AG09319 (cell line): Measurements from ENCODE around the gene NOL7.

ENCODE experiments used
- DNase-seq: peaks from one replicate; pipeline ENCODE4 v3.0.0-alpha.2; 2010; ENCODE audit warnings: low read depth; ENCODE audit errors: extremely low read depth
- CTCF ChIP-seq: IDR thresholded peaks from 2 replicates; pipeline ENCODE4 v1.5.1; 2011; ENCODE audit warnings: low read depth, mild to moderate bottlenecking, inconsistent platforms, low read length, moderate library complexity

Gene NOL7

GRCh38 chr6:13663986-13664385 lies 48.9 kb downstream of the NOL7 start:
- DNase-seq, result no peak
- TF ChIP-seq CTCF, result no peak

GRCh38 chr6:13664703-13665352 lies 49.7 kb downstream of the NOL7 start:
- no peak for DNase-seq
- TF ChIP-seq CTCF, result no peak

- DNase-seq, result no peak
- TF ChIP-seq CTCF, result no peak
Observed at GRCh38 chr6:13666194-13667105, 51.3 kb downstream of the NOL7 start.

GRCh38 chr6:13667655-13668054 lies 52.5 kb downstream of the NOL7 start:
- TF ChIP-seq CTCF, result no peak
- DNase-seq, result no peak

GRCh38 chr6:13668291-13668928 lies 53.3 kb downstream of the NOL7 start:
- TF ChIP-seq CTCF, result no peak
- DNase-seq, result no peak

GRCh38 chr6:13669476-13669875 lies 54.3 kb downstream of the NOL7 start:
- DNase-seq, result no peak
- TF ChIP-seq CTCF, result no peak
